Measurements from ENCODE around the gene MYCBP2.

Gene MYCBP2

GRCh38 chr13:77001963-77002587 lies 324.8 kb downstream of the MYCBP2 start:
- peaks cover 22% of the 10 kb centered on the region for H3K36me3 ChIP-seq (ENCODE audit: insufficient read depth, insufficient read length, low read length)
- no peaks in the 10 kb centered on the region for H3K9me3 ChIP-seq (ENCODE audit: insufficient read depth, low read length)
- no peaks in the 10 kb centered on the region for H3K4me1 ChIP-seq (ENCODE audit: insufficient read depth, insufficient read length)
- no peaks in the 10 kb centered on the region for H3K27me3 ChIP-seq (ENCODE audit: insufficient read depth, insufficient read length)
- no peak overlapping the region for H3K4me3 ChIP-seq (ENCODE audit: insufficient read length, low read depth)
- H3K9ac ChIP-seq (ENCODE audit: insufficient read length, low read depth): no peak overlapping the region
- DNase-seq (ENCODE audit: low read depth, low spot score): no peak
- TF ChIP-seq YY1 (IDR thresholded peaks at IDR 0.05; ENCODE audit: insufficient read depth, insufficient read length): no peak
- no peak for TF ChIP-seq SUZ12 (IDR thresholded peaks at IDR 0.05; ENCODE audit: extremely low read depth, insufficient read depth, insufficient read length)
- no peak for TF ChIP-seq ZNF274 (IDR thresholded peaks at IDR 0.05; ENCODE audit: low read depth, low read length)

DNA sequence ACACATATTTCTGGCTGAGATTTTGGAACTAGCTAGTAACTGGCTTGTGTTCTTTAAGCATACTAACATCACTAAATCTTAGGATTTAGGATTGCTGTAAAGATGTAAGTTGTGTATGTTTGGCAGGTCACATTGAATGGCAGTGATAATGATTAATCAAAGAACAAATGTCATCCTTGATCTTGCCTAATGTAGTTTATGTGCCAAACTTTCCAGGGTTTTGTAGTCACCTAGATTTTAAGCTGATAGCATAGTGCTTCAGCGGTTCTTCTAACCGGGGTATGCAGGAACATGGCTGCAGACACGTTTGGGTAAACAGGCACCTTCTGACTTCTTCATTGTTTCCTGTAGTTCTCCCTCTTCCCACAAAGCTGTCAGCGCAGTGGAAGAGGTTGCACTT lies 325.4 kb downstream of the MYCBP2 start:
- Histone ChIP-seq H3K9ac (ENCODE audit: insufficient read length, low read depth) (no peak overlapping the region), H3K4me1 (ENCODE audit: insufficient read depth, insufficient read length) (no peaks in the 10 kb centered on the region), H3K4me3 (ENCODE audit: insufficient read length, low read depth) (no peak overlapping the region), H3K9me3 (ENCODE audit: insufficient read depth, low read length) (no peaks in the 10 kb centered on the region), H3K36me3 (ENCODE audit: insufficient read depth, insufficient read length, low read length) (peaks cover 18% of the 10 kb centered on the region), H3K27me3 (ENCODE audit: insufficient read depth, insufficient read length) (no peaks in the 10 kb centered on the region)
- no peak for DNase-seq (ENCODE audit: low read depth, low spot score)
- no peak for TF ChIP-seq SUZ12 (IDR thresholded peaks at IDR 0.05; ENCODE audit: extremely low read depth, insufficient read depth, insufficient read length)
- TF ChIP-seq ZNF274 (IDR thresholded peaks at IDR 0.05; ENCODE audit: low read depth, low read length): no peak
- TF ChIP-seq YY1 (IDR thresholded peaks at IDR 0.05; ENCODE audit: insufficient read depth, insufficient read length): no peak

DNA sequence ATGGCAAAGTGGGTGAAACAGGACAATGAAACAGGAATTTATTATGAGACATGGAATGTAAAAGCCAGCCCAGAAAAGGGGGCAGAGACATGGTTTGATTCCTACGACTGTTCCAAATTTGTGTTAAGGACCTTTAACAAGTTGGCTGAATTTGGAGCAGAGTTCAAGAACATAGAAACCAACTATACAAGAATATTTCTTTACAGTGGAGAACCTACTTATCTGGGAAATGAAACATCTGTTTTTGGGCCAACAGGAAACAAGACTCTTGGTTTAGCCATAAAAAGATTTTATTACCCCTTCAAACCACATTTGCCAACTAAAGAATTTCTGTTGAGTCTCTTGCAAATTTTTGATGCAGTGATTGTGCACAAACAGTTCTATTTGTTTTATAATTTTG lies 326.4 kb downstream of the MYCBP2 start:
- no peak overlapping the region for H3K4me3 ChIP-seq (ENCODE audit: insufficient read length, low read depth)
- no peak overlapping the region for H3K9ac ChIP-seq (ENCODE audit: insufficient read length, low read depth)
- no peaks in the 10 kb centered on the region for H3K27me3 ChIP-seq (ENCODE audit: insufficient read depth, insufficient read length)
- TF ChIP-seq YY1 (IDR thresholded peaks at IDR 0.05; ENCODE audit: insufficient read depth, insufficient read length): no peak
- DNase-seq (ENCODE audit: low read depth, low spot score): no peak
- H3K4me1 ChIP-seq (ENCODE audit: insufficient read depth, insufficient read length): no peaks in the 10 kb centered on the region
- peaks cover 22% of the 10 kb centered on the region for H3K36me3 ChIP-seq (ENCODE audit: insufficient read depth, insufficient read length, low read length)
- no peaks in the 10 kb centered on the region for H3K9me3 ChIP-seq (ENCODE audit: insufficient read depth, low read length)
